RWPE1 (cell line): ENCODE measurements around the gene EFCAB13.
"Not testable (repeated sequence)": the region's sequence is repeated elsewhere in the genome, so short reads cannot be mapped to it uniquely, and the experiment has no call there.

Experiments
- CTCF ChIA-PET: fragments of 350-600 bp; sonication (Branson Sonifier 250); formaldehyde crosslinking; extraction: SDS; loops from one replicate; lab custom pipeline; 2021; lab: Yijun Ruan, JAX
- POLR2A ChIA-PET: fragments of 400-600 bp; formaldehyde crosslinking; extraction: SDS; loops from one replicate; lab custom pipeline; 2020; ENCODE audit warnings: antibody characterized with exemption; ENCODE audit not compliant: low non-redundant PET; lab: Yijun Ruan, JAX
- DNase-seq: peaks from one replicate; pipeline ENCODE4 v3.0.0; 2012; ENCODE audit warnings: low spot score
- H3K27ac ChIP-seq: fragments of 450-650 bp; 2 replicates; pipeline ENCODE4 v1.5.1; 2017
- CTCF ChIP-seq: fragments of 450-650 bp; conservative IDR thresholded peaks from 2 replicates; pipeline ENCODE4 v1.5.1; 2017; ENCODE audit warnings: low read depth, mild to moderate bottlenecking

The EFCAB13 gene

GRCh38 chr17:47338026-47338425 is 14.3 kb downstream of the EFCAB13 start:
- ChIA-PET POLR2A (no interaction called here), CTCF (interaction anchor here (0.7 to 1.0 kb wide), 2 partner anchors 54 to 107 kb away, joined by 3 read pairs; no protein-coding TSS in a partner anchor)
- no peak for TF ChIP-seq CTCF
- no peak for DNase-seq
- H3K27ac ChIP-seq, result no peak overlapping the region

- no peak overlapping the region for H3K27ac ChIP-seq
- no peak for DNase-seq
- ChIA-PET CTCF (no interaction called here), POLR2A (no interaction called here)
- TF ChIP-seq CTCF, result no peak
Observed at GRCh38 chr17:47352848-47353247, 29.1 kb downstream of the EFCAB13 start.

- no peak for TF ChIP-seq CTCF
- no peak overlapping the region for H3K27ac ChIP-seq
- ChIA-PET CTCF (no interaction called here), POLR2A (no interaction called here)
- no peak for DNase-seq
Observed at GRCh38 chr17:47358652-47359051, 34.9 kb downstream of the EFCAB13 start.

GRCh38 chr17:47363171-47363570 is 39.4 kb downstream of the EFCAB13 start:
- ChIA-PET POLR2A (no interaction called here), CTCF (interaction anchor here (0.6 kb wide), 4 partner anchors 18 to 261 kb away, joined by 3 to 5 read pairs (median 3); no protein-coding TSS in a partner anchor)
- no peak for TF ChIP-seq CTCF
- DNase-seq, result no peak
- no peak overlapping the region for H3K27ac ChIP-seq

- CTCF ChIA-PET, result no interaction called here
- TF ChIP-seq CTCF, result no peak
- H3K27ac ChIP-seq, result no peak overlapping the region
- DNase-seq, result no peak
- POLR2A ChIA-PET, result no interaction called here
Observed at GRCh38 chr17:47367257-47367656, 43.5 kb downstream of the EFCAB13 start.

- DNase-seq, result no peak
- no peak overlapping the region for H3K27ac ChIP-seq
- ChIA-PET POLR2A (no interaction called here), CTCF (interaction anchor here (0.6 kb wide), 1 partner anchor 317 kb away, joined by 4 read pairs; no protein-coding TSS in a partner anchor)
- no peak for TF ChIP-seq CTCF
Observed at GRCh38 chr17:47368262-47368661, 44.5 kb downstream of the EFCAB13 start.

GRCh38 chr17:47370899-47371298 is 47.1 kb downstream of the EFCAB13 start:
- POLR2A ChIA-PET, H3K27ac ChIP-seq, DNase-seq, CTCF ChIA-PET: not testable (repeated sequence)
